G401.6 (cell line): ENCODE results near the gene HARS2.
A peak's percentile ranks its signal among the peaks of the same experiment; 100 is the strongest.
"Not testable (repeated sequence)": the region's sequence is repeated elsewhere in the genome, so short reads cannot be mapped to it uniquely, and the experiment has no call there.

Experiments used
- FAIRE-seq: peaks from 2 replicates; lab custom pipeline; 2012; peaks lifted over from hg19 to GRCh38; lab: Jason Lieb, UNC

Gene HARS2

DNA sequence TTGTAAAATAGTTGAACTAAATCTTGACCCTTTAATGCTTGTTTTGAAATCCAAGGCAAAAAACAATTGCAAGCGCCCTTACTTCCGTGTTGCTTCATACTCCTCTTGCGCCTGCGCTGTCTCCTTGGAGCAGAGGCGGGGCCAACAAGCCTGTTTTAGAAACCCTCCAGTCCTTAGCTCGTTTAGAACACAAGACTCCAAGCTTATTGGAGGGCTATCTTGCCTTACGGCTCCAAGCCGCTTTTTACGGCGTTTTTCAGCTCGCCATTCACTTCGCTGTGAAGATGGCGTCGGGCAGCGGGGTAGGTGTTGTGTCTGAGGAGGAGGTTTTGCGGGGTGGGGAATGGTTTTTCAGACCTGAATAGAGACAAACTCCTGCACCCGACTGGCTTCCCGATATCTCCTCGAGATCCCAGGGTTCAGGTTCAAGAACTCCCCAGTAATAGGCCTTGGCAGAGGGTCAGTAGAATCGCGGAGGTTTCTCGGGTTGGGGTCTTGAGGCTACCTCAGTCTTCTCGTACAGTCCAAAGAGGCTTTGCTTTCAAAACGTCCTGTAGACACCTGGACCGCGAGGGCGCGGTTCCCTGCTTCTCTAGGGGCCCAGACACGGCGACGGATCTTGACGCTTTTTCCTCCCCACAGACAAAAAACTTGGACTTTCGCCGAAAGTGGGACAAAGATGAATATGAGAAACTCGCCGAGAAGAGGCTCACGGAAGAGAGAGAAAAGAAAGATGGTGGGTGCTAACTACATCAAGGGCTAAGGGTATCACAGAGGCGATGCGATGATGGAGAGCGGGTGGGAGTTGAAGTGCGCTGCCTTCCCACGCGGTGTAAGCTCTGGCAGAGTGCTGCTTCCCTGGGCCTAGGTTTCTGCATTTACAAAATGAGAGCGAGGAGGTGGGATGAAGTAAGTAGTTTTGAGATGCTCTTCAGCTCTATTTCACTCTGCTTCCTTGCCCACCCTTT, 9.2 kb downstream of the HARS2 start, which contains the start of gene ZMAT2:
Gene ZMAT2 (plus strand): TSS at position 271 of the 968 bp plus-strand sequence. CDS start 14 bp downstream, at position 285.
- peak; percentile 99 for FAIRE-seq

- FAIRE-seq, result no peak
Measured at GRCh38 chr5:140707812-140708211, 16.6 kb downstream of the HARS2 start.

DNA sequence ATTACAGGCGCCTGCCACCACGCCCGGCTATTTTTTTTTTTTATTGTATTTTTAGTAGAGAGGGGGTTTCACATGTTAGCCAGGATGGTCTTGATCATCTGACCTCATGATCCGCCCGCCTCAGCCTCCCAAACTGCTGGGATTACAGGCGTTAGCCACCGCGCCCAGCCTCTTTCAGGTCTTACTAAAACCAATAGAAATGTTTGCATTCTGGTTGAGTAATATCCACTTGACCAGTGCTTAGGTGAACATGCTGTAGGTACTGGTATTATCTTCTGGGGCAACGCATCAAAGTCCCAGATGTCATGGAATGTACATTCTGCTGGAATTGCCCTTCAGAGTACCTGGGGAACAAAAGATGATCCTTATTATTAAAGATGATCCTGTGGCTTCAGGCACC, 17.5 kb downstream of the HARS2 start:
- not testable (repeated sequence) for FAIRE-seq

DNA sequence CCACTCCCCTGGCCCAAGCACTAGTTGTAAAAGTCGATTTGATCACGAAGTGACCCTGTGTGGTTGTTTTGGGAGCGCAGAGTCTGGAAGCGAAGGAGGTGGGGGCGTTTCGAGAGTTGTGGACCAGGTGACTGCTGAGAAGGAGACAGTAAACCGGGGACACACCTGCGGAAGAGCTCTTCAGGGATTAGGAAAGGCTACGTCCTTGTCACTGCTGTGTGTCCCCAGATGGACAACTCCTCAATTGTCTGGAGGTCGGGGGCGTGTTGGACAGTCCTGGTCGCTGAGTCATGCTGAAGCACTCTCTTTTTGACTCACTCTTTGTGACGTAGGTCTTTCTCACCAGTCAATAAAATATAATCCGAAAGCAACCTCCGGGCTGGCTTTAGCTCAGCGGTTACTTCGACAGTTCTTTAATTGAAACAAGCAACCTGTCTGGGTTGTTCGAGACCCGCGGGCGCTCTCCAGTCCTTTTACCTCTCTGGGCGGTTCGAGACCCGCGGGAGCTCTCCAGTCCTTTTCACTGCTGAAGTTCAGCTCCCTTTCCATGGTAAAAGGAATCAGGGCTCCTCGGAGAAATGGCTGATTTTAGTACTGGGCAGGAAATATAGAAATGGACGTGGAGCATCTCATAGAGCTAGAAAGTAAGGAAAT, 19.8 kb downstream of the HARS2 start:
- FAIRE-seq, result peak; percentile 93

DNA sequence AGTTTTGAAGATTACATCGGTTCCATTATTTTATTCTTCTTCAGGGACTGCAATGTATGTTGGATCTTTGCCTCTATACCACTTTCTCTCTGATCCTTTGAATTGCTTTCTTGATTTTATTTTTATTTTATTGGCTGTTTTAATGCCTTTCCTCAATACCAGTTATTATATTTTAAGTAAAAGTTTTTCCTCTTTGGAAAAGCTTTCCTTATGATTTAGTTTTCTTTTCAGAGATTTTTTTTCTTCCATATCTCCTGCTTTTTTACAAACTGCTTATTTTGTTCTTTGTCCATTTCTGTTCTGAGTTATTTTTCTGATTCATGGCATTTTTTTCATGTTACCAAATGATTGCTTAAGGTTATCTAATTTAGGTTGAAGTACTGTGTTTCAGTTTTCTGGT, 20.5 kb downstream of the HARS2 start:
- peak; percentile 3 for FAIRE-seq

DNA sequence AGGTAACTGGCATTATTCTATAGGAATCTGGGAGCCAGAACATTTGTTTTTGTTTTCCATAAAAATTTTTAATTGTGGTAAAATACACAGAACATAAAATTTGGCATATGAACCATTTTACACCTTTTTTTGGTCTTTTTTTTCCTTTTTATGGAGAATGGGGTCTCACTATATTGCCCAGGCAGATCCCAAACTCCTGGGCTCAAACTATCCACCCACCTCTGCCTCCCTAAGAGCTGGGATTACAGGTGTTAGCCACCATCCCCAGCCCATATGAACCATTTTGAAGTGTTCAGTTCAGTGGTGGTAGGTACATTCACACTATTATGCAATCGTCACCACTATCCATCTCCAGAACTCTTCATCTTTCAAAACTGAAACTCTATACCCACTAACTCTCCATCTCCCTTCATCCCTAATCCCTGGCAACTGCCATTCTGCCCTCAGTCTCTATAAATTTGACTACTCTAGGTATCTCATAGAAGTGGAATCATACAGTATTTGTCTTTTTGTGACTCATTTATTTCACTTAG, 22.4 kb downstream of the HARS2 start:
- FAIRE-seq, result no peak

DNA sequence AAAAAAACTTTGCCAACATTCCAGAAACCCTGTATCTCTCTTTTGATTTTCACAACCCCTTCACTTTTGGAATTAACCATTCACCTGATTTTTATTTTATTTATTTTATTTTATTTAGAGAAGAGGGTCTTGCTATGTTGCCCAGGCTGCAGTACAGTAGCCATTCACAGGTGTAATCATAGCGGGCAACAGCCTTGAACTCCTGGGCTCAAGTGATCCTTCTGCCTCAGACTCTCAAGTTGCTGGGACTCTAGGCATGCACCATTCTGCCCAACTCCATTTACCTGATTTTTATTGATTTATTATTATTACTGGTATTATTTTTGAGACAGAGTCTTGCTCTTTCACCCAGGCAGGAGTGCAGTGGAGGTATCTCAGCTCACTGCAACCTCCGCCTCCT, 25.0 kb downstream of the HARS2 start:
- not testable (repeated sequence) for FAIRE-seq

- no peak for FAIRE-seq
Measured at GRCh38 chr5:140718266-140718592, 27.0 kb downstream of the HARS2 start.

DNA sequence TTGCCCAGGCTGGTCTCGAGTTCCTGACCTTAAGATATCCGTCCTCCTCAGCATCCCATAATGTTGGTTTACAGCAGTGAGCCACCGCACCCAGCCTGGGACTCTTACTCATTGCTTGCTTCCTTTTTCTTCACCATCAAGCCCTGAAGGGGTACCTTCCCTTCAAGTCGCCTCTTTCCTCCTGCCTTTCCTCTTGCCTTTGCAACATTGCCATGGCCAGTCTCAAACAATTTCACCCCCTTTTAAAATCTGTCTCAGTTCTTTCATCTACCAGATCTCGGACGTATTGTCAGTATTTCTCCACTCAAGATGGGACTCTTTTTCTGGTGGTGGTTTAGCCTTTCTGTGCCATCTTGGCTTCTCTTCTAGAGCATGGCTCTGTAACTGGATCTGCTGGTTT, 29.5 kb downstream of the HARS2 start:
- FAIRE-seq, result not testable (repeated sequence)

DNA sequence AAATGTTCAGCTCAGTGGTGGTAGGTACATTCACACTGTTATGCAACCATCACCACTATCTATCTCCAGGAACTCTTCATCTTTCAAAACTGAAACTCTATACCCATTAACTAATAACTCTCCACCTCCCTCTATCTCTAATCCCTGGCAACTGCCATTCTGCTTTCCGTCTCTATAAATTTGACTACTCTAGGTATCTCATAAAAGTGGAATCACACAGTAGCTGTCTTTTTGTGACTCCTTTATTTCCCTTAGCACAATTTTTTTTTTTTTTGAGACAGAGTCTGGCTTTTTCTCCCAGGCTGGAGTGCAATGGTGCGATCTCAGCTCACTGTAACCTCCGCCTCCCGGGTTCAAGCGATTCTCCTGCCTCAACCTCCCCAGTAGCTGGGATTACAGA, 30.1 kb downstream of the HARS2 start:
- FAIRE-seq, result not testable (repeated sequence)

DNA sequence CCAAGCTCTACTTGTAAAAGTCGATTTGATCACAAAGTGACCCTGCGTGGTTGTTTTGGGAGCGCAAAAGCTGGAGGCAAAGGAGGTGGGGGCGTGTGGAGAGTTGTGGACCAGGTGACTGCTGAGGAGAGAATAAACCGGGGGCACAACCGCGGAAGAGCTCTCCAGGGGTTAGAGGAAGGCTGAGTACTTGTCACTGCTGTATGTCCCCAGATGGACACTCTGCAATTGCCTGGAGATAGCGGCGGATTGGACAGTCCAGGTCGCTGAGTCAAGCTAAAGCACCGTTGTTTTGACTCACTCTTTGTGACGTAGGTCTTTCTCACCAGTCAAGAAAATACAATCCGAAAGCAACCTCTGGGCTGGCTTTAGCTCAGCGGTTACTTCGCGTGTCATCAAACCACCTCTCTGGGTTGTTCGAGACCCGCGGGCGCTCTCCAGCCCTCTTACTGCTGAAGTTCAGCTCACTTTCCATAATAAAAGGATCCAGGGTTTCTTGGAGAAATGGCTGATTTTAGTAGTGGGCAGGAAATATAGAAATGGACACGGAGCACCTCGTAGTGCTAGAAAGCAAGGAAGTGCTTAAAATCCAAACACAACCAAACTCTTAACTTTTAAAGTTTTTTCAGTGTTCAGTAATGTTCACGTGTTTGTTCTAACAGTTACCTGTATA, 34.7 kb downstream of the HARS2 start:
- FAIRE-seq, result no peak

DNA sequence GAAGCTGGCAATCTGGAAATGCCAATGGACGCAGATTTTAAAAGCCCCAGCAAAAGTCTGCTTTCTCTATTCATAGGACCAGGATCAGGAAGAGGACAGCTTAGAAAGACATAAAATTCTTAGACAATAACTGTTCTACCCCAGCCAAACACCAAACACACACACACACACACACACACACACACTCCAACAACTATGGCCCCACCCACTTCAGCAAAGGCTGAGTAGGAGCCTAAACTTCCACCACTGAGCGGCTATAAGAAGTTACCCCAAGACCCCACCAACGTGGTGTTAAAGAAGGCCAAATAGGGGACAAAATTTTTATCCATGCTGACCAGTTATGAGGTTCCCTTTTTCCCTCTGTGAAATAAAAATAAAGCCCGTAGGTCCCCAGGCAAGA, 41.8 kb downstream of the HARS2 start:
- FAIRE-seq, result no peak

- no peak for FAIRE-seq
Measured at GRCh38 chr5:140734354-140734753, 43.1 kb downstream of the HARS2 start.

DNA sequence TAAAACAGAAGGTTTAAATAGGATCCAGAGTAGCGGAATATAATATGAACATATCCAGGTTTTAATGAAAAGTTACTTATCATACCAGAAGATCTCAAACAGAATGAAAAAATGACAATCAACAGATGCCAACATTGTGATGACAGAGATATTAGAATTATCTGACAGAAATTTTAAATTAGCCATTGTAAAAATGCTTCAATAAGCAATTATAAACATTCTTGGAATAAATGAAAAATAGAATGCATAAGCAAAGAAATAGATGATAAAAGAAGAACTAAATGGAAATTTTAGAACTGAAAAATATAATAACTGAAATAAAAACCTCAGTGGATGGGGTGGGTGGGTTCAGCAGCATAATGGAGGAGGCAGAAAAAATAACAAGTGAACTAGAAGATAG, 46.2 kb downstream of the HARS2 start:
- no peak for FAIRE-seq

DNA sequence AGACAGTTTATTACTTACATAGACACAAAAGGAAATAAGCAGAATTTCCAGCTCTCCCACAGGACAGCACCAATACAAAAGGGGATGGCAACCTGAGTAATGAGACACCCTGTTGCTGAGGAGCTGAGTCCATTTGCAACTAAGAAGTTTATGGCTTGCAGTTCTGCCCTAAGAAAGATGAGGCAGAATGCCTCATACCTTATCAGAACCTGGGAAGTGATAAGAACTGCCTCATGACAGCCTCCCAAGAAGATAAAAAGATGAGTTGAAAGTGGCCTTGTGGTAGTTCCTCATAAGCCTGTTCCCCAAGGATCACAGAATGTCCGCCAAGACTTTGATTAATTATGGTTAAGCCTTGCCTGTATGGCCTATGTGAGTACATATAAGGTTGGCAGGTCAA, 50.7 kb downstream of the HARS2 start:
- FAIRE-seq, result no peak
